Measurements from ENCODE around the gene MAP7.
"Not testable (repeated sequence)": the region's sequence is repeated elsewhere in the genome, so short reads cannot be mapped to it uniquely, and the experiment has no call there.

MAP7 gene

DNA sequence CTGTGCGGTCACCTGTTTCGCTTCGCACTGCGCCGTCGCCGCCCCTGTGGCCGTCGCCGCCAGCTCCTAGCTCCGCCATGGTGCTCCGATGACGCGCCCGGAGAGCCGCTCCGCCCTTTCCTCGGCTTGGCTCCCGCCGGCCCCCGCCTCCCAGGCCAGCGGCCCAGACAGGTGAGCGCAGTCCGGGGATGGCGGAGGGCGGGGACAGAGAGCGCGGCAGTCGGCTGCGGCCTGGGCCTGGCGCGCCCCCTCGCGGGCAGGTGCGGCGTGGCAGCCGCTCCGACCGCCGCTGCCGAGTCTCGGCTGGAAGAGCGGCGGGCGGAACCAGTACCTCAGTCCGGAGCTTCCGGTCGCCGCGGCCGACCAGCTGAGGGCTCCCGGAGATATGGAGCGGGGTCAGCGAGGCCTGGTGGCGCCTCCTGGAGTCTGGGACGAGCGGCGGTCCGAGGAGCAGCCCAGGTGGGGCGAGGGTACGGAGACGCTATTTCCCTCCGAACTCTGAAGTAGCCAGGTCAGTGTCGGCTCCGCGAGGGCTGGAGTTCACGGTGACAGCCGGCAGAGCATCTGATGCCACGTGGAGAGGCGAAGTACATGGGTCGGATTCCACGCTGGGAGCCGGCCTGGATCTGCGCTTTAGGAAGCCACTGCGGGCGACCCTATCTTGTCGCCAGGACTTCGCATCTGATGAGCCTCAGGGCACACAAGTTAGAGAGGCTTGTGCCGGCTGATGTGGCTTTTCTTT, at the start of gene MAP7:
Gene MAP7 (minus strand): TSS at position 93 of the 742 bp plus-strand sequence. CDS start 14 bp downstream, at position 79.
- H3K27ac ChIP-seq (ENCODE audit: low read length): no peak within 1 kb of the TSS
- H3K36me3 ChIP-seq (ENCODE audit: control insufficient read depth, insufficient read depth, low read length): no peaks in the 10 kb centered on the region
- peak within 1 kb of the TSS; percentile 92 for H3K4me3 ChIP-seq (ENCODE audit: low read length)
- peak; percentile 86 for DNase-seq (ENCODE audit: low read depth, low spot score)
- no peaks in the 10 kb centered on the region for H3K9me3 ChIP-seq (ENCODE audit: control insufficient read depth, insufficient read depth, low read length)
- H3K27me3 ChIP-seq (ENCODE audit: control insufficient read depth, insufficient read depth, low read length): peaks cover 3% of the 10 kb centered on the region; the same call in 1 of the 2 replicates
- WGBS (ENCODE audit: insufficient coverage, insufficient read length): no CpG with 5 or more reads among the region's 79 CpGs
- 0 out of 2 replicates have a peak, but pooled peaks cover 2% of the 10 kb centered on the region for H3K4me1 ChIP-seq (ENCODE audit: control insufficient read depth, insufficient read depth, low read length)

DNA sequence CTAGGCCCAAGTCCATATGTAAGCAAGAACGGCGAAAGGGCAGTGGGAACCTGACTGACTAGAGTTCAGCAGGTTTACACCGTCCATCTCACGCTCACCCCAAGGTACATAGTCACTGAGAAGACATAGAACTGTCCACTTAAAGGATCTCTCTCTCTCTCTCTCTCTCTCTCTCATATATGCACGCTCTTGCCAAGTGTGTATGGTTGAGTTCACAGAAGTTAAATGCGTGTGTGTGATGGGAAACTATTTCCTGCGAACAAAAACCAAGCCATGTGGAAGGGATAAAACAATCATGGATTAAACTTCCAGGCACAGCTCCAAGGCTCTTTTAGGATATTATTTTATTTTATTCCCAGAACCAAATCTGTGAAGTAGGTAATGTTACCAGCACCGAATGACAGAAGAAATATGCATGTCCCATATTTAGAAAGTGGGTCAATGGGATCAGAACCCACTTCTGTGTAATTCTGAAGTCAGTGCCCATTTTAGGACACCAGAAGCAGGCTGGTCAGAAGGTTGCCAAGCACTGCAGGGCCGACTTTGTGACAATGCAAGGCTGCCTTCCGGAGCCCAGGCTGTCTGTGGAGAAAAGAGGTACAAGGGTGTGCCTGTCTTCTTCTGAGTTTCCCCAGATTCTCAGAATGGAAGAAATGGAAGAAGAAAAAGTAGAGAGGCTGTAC, 49.2 kb upstream of the MAP7 start:
- no peak overlapping the region for H3K4me3 ChIP-seq (ENCODE audit: low read length)
- H3K36me3 ChIP-seq (ENCODE audit: control insufficient read depth, insufficient read depth, low read length): no peaks in the 10 kb centered on the region
- no CpG with 5 or more reads among the region's 10 CpGs for WGBS (ENCODE audit: insufficient coverage, insufficient read length)
- H3K9me3 ChIP-seq (ENCODE audit: control insufficient read depth, insufficient read depth, low read length): no peaks in the 10 kb centered on the region
- H3K27me3 ChIP-seq (ENCODE audit: control insufficient read depth, insufficient read depth, low read length): no peaks in the 10 kb centered on the region
- no peak overlapping the region for H3K27ac ChIP-seq (ENCODE audit: low read length)
- H3K4me1 ChIP-seq (ENCODE audit: control insufficient read depth, insufficient read depth, low read length): no peaks in the 10 kb centered on the region
- DNase-seq (ENCODE audit: low read depth, low spot score): no peak

DNA sequence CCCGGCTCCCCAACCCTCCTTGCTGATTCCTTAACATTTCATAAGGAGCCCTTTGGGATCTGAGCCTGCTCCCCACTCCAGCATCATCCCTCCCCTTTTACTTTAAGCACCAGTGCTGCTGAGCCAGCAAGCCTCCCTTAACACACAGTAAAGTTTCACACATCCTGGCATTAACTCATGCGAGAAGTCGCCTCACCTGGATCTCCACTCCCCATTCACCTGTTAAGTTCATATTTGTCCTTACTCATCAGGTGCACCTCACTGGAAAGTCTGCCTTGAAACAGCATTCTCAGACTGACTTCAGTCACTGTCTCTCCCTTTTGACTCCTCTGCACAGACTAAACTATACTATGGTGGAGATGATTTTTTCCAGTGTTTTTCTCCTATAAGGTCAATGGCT, 47.8 kb upstream of the MAP7 start:
- no CpG with 5 or more reads among the region's 3 CpGs for WGBS (ENCODE audit: insufficient coverage, insufficient read length)
- Histone ChIP-seq H3K27ac (ENCODE audit: low read length) (no peak overlapping the region), H3K27me3 (ENCODE audit: control insufficient read depth, insufficient read depth, low read length) (no peaks in the 10 kb centered on the region), H3K4me1 (ENCODE audit: control insufficient read depth, insufficient read depth, low read length) (peaks cover 1% of the 10 kb centered on the region; the same call in 1 of the 2 replicates), H3K9me3 (ENCODE audit: control insufficient read depth, insufficient read depth, low read length) (no peaks in the 10 kb centered on the region), H3K36me3 (ENCODE audit: control insufficient read depth, insufficient read depth, low read length) (no peaks in the 10 kb centered on the region), H3K4me3 (ENCODE audit: low read length) (no peak overlapping the region)
- no peak for DNase-seq (ENCODE audit: low read depth, low spot score)

DNA sequence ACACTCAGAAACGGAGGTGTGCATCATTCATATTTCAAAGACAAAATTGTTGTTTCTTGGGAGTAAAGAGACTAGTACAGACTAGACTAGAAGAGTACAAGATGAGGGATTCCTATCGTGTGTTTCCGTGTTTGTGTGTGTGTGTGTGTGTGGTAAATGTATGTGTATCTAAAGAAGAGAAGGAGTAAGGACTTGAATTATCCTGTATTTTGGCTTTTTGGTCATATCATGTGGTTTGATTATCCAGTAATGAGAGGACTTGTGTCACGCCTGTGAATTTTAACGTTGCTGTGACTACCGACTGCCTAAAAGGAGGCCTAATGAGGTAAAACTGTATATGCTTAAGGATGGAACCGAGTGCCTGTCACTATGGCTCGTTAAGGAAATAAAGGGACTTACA, 44.4 kb upstream of the MAP7 start:
- Histone ChIP-seq H3K4me3 (ENCODE audit: low read length) (no peak overlapping the region), H3K4me1 (ENCODE audit: control insufficient read depth, insufficient read depth, low read length) (peaks cover 8% of the 10 kb centered on the region), H3K9me3 (ENCODE audit: control insufficient read depth, insufficient read depth, low read length) (no peaks in the 10 kb centered on the region), H3K27ac (ENCODE audit: low read length) (no peak overlapping the region), H3K36me3 (ENCODE audit: control insufficient read depth, insufficient read depth, low read length) (no peaks in the 10 kb centered on the region), H3K27me3 (ENCODE audit: control insufficient read depth, insufficient read depth, low read length) (no peaks in the 10 kb centered on the region)
- WGBS (ENCODE audit: insufficient coverage, insufficient read length): 100% methylated on average over 2 of the region's 8 CpGs
- DNase-seq (ENCODE audit: low read depth, low spot score): no peak

DNA sequence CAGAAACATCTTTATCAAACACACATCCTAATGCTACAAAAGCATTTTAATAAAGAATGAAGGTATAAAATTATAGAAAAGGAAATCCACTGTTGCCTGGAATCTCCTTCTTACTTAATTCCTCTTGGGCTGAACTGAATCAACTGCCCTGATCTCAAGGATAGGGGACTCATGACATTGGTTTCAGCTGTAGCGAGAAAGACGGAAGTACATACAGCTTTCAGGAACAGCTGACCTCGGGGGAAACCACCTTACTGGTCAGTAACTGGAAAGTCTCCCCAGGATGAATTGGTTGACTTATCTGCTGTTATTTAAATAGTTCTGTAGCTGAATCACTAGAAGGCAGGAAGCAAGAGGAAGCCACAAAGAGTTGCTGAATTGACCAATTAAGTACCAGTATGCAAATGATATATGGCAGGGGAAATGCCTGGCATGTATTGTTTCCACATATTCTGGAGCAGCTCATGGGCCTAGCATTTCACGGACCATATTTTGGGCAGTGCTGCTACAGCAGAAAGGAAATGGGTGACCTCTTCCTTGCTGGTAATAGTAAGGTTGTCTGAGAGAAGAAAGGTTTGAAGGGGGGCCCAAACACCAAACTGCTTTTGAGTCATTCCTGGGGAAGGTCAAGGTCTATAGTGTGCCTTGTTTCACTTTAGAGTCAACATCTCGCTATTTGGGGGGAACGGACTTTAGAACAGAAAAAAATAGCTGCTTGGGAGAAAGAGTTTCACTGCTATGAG, 43.7 kb upstream of the MAP7 start:
- Histone ChIP-seq H3K4me1 (ENCODE audit: control insufficient read depth, insufficient read depth, low read length) (peaks cover 10% of the 10 kb centered on the region), H3K27me3 (ENCODE audit: control insufficient read depth, insufficient read depth, low read length) (no peaks in the 10 kb centered on the region), H3K27ac (ENCODE audit: low read length) (no peak overlapping the region), H3K36me3 (ENCODE audit: control insufficient read depth, insufficient read depth, low read length) (no peaks in the 10 kb centered on the region), H3K9me3 (ENCODE audit: control insufficient read depth, insufficient read depth, low read length) (no peaks in the 10 kb centered on the region), H3K4me3 (ENCODE audit: low read length) (no peak overlapping the region)
- no CpG with 5 or more reads among the region's 6 CpGs for WGBS (ENCODE audit: insufficient coverage, insufficient read length)
- no peak for DNase-seq (ENCODE audit: low read depth, low spot score)

DNA sequence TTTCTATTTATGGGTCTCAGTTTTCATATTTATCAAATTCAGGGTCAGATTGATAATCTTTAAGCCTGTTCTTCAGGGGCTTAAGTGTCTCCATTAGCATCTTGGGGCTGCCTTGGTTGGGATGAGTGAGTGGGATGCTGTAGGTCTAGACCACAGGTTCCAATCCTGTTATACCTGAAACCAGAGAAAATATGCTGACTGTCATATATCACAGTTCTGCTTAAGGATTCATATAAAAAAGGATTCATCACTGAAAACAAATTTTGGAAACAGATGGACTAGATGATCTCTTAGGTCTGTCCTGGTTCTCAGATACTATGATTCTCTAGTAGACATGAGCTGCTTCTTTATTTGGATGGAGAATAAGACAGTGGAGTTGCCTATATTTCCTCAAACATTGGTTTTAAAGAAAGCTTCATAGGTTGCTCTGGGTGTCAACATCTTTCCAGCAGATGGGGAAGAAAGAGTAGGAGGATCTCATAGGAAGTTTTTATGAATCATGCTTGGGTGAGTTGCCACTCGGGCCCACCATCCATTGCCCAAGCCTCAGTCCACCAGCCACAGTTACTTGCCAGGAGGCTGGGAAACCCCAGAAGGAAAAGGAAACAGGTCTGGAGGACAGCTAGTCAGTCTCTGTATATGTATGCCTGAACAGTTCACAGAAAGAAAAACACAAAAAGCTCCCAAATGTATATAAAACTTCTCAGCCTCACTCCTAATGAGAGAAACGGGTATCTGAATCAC, 42.9 kb upstream of the MAP7 start:
- no peaks in the 10 kb centered on the region for H3K36me3 ChIP-seq (ENCODE audit: control insufficient read depth, insufficient read depth, low read length)
- WGBS (ENCODE audit: insufficient coverage, insufficient read length): no CpG with 5 or more reads among the region's 2 CpGs
- H3K4me1 ChIP-seq (ENCODE audit: control insufficient read depth, insufficient read depth, low read length): peaks cover 10% of the 10 kb centered on the region
- DNase-seq (ENCODE audit: low read depth, low spot score): no peak
- no peak overlapping the region for H3K27ac ChIP-seq (ENCODE audit: low read length)
- H3K9me3 ChIP-seq (ENCODE audit: control insufficient read depth, insufficient read depth, low read length): no peaks in the 10 kb centered on the region
- no peaks in the 10 kb centered on the region for H3K27me3 ChIP-seq (ENCODE audit: control insufficient read depth, insufficient read depth, low read length)
- no peak overlapping the region for H3K4me3 ChIP-seq (ENCODE audit: low read length)

DNA sequence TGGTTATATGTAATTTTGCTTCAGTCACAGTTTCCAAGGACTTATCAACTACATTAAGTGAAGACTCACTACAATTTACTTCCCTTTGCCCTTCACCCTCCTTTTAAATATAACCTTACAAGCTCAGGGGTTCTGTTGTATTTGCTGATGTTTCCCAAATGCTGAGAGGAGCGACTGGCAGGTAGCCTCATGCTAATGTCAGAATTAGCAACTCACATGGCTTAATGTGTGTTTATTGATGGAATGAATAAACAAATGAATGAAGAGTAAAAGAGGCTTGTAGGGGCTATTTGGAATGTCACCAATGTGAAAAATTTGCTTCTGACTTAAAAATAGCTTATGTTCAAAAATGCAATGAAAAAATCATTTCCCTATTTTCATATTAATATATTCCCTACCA, 41.4 kb upstream of the MAP7 start:
- DNase-seq (ENCODE audit: low read depth, low spot score): no peak
- Histone ChIP-seq H3K36me3 (ENCODE audit: control insufficient read depth, insufficient read depth, low read length) (no peaks in the 10 kb centered on the region), H3K27me3 (ENCODE audit: control insufficient read depth, insufficient read depth, low read length) (no peaks in the 10 kb centered on the region), H3K9me3 (ENCODE audit: control insufficient read depth, insufficient read depth, low read length) (no peaks in the 10 kb centered on the region), H3K4me3 (ENCODE audit: low read length) (no peak overlapping the region), H3K27ac (ENCODE audit: low read length) (no peak overlapping the region), H3K4me1 (ENCODE audit: control insufficient read depth, insufficient read depth, low read length) (peaks cover 10% of the 10 kb centered on the region)
- no CpG with 5 or more reads among the region's 1 CpG for WGBS (ENCODE audit: insufficient coverage, insufficient read length)

DNA sequence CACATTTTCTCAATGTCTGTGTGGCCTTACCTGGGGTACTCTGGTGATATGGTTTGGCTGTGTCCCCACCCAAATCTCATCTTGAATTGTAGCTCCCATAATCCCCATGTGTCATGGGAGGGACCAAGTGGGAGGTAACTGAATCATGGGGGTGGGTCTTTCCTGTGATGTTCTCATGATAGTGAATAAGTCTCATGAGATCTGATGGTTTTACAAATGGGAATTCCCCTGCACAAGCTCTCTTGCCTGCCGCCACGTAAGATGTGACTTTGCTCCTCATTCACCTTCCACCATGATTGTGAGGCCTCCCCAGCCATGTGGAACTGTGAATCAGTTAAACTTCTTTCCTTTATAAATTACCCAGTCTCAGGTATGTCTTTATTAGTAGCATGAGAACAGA, 40.6 kb upstream of the MAP7 start:
- H3K27me3 ChIP-seq (ENCODE audit: control insufficient read depth, insufficient read depth, low read length); DNase-seq (ENCODE audit: low read depth, low spot score): not testable (repeated sequence)
- WGBS (ENCODE audit: insufficient coverage, insufficient read length): no CpG with 5 or more reads among the region's 2 CpGs

DNA sequence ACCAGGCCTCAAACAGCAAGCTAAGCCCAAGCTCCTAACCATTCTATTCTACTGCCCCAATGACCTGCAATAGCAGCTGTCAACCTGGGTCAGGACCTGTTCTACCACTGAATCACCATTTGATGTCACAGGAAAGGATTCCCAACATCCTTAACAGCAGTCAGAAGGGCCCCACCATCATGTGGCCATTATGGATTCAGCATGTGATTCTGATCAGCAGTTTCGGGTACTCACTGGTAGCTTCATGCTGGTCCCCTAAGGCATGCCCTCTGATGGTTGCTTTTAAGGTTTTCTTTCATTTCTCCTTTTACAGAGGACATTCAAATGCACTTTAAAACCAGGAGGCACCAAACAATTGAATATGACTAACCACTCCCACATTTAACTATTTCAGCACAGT, 37.3 kb upstream of the MAP7 start:
- no peak for DNase-seq (ENCODE audit: low read depth, low spot score)
- Histone ChIP-seq H3K27me3 (ENCODE audit: control insufficient read depth, insufficient read depth, low read length) (no peaks in the 10 kb centered on the region), H3K36me3 (ENCODE audit: control insufficient read depth, insufficient read depth, low read length) (no peaks in the 10 kb centered on the region), H3K4me1 (ENCODE audit: control insufficient read depth, insufficient read depth, low read length) (peaks cover 7% of the 10 kb centered on the region), H3K27ac (ENCODE audit: low read length) (no peak overlapping the region), H3K4me3 (ENCODE audit: low read length) (no peak overlapping the region), H3K9me3 (ENCODE audit: control insufficient read depth, insufficient read depth, low read length) (no peaks in the 10 kb centered on the region)
- no CpG with 5 or more reads among the region's 1 CpG for WGBS (ENCODE audit: insufficient coverage, insufficient read length)

More for the DNA sequence above, 40.6 kb upstream of the MAP7 start:
- H3K4me1 ChIP-seq (ENCODE audit: control insufficient read depth, insufficient read depth, low read length); H3K36me3 ChIP-seq (ENCODE audit: control insufficient read depth, insufficient read depth, low read length); H3K27ac ChIP-seq (ENCODE audit: low read length); H3K4me3 ChIP-seq (ENCODE audit: low read length); H3K9me3 ChIP-seq (ENCODE audit: control insufficient read depth, insufficient read depth, low read length): not testable (repeated sequence)

DNA sequence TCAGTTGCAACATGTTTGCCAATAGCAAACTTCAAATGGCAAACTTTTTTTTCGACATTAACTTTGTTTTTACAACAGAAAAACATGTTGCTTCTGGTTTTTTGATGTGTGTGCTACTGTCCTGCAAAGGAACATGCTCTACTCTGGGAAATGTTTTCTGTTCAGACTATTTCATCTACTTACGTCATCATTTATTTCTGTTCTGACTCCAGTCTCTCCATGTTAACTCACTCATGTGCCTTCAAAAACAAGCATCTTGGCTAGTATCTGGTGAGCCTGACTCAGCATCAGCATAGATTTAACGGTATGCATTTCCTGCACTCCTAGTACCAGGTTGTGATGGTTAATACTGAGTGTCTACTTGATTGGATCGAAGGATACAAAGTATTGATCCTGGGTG, 36.1 kb upstream of the MAP7 start:
- Histone ChIP-seq H3K27me3 (ENCODE audit: control insufficient read depth, insufficient read depth, low read length) (no peaks in the 10 kb centered on the region), H3K36me3 (ENCODE audit: control insufficient read depth, insufficient read depth, low read length) (no peaks in the 10 kb centered on the region), H3K4me3 (ENCODE audit: low read length) (no peak overlapping the region), H3K9me3 (ENCODE audit: control insufficient read depth, insufficient read depth, low read length) (no peaks in the 10 kb centered on the region), H3K27ac (ENCODE audit: low read length) (no peak overlapping the region), H3K4me1 (ENCODE audit: control insufficient read depth, insufficient read depth, low read length) (peaks cover 4% of the 10 kb centered on the region)
- no peak for DNase-seq (ENCODE audit: low read depth, low spot score)
- WGBS (ENCODE audit: insufficient coverage, insufficient read length): no CpG with 5 or more reads among the region's 4 CpGs

Data from iPS DF 6.9 (cell line).